ENCODE results near the gene C2CD5.
"Not testable (repeated sequence)": the region's sequence is repeated elsewhere in the genome, so short reads cannot be mapped to it uniquely, and the experiment has no call there.

The C2CD5 gene

GRCh38 chr12:22535038-22535437 lies 9.3 kb downstream of the C2CD5 start:
- no peak for DNase-seq (ENCODE audit: low spot score)

- no peak for DNase-seq (ENCODE audit: low spot score)
Observed at GRCh38 chr12:22533155-22533554, 11.2 kb downstream of the C2CD5 start.

DNA sequence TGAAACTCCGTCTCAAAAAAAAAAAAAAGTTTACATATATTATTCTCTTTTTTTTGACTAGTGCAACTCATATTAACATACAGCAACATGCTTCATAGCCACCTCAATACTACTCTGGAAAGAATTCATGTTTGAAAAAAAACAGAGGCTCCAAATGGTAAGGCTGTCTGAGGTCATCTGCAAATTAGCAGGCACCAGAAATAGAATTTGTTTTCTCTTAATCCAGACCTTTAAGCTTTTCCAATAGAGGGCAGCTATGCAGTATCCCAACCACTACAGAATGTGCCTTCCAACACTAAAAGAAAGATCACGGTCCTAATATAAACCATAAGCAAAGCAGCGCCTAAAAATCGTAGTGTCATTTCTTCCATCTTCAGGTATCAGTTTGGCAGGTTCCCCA lies 12.0 kb downstream of the C2CD5 start:
- no peak for DNase-seq (ENCODE audit: low spot score)

DNA sequence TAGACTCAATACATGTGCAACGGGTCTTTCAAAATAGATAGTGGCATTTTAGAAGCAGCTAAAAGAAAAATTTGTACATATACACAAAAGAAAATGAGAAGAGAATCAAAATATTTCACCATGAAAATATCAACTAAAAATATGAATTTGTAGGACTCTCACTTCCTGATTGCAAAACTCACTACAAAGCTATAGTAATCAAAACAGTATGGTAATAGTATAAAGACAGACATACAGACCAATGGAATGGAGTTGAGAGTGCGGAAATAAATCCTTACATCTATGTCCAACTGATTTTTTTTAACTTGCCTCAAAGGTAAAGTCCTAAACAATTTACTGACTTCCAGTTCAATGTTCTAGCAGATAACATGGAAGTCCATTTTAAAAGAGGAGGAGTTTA lies 13.1 kb downstream of the C2CD5 start:
- no peak for DNase-seq (ENCODE audit: low spot score)

DNA sequence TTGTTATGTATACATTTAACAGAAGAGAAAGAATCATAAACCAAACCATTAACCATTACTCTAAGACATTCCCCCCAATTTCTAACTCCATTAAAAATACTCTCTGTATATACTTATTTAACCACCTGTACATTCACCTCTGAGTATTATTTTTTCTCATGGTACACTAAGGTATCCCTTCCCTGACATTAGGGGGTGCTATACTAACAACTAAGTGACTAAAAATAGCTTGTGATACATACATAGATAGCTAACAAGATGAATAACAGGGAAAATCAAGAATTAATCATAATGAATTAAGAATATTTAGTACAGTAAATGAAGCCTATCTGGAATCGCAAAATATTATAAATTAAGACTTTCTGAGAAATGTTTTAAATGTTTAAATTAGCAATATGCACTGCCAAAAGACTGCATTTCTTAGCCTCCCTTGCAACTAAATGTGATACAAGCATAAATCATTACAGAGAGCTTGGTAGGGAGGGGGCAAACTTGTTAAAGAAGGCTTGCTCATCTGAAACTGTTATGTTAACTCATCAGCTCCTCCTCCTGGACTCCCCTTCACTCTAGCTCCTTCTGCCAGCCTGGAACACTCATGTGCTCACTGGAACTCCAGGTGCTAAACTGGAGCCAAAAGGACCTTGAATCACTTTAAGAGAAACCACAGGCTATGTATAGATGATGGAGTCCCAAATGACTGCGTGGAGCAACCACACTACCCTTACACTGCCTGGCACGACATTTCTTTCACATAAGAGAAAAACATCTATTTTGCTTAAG lies 14.9 kb downstream of the C2CD5 start:
- DNase-seq (ENCODE audit: low spot score) = peak; percentile 8

DNA sequence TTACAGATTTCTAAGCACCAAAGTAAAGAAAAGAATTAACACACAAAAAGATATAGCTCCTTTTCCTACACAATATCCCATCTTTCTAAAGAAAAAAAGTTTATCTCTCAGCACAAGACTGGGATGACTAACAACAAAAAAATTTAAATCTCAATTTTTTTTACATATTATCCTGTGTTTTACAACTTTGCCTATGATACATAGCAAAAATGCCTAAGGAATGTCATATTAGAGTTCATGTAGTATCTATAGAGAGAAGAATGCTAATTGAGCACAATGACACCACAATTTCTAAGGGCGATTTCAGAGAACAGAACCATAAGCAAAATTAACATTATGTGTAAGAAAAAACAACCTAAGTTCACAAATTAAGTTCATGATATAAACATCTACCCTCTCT lies 16.3 kb downstream of the C2CD5 start:
- DNase-seq (ENCODE audit: low spot score) = no peak

GRCh38 chr12:22526836-22527235 lies 17.5 kb downstream of the C2CD5 start:
- no peak for DNase-seq (ENCODE audit: low spot score)

- DNase-seq (ENCODE audit: low spot score) = no peak
Observed at GRCh38 chr12:22525426-22525825, 18.9 kb downstream of the C2CD5 start.

DNA sequence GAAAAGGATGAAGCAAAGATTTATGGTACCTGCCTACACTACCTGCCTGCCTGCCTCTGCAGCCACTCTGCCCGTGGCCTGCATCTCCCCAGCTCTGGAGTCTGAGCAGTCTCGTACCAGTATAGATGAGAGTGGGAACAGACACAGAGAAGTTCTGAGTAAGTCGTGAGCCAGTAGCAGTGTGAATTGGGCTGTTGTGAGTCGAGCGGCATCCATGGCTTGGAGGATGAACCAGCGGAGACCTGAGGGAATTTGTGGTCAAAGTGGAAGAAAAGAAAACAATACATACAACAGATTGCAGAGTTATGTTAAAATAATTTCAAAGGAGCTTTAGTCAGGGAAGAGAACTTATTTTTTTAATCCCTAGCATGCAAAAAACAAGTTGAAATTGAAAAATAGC lies 25.3 kb downstream of the C2CD5 start:
- no peak for DNase-seq (ENCODE audit: low spot score)

DNA sequence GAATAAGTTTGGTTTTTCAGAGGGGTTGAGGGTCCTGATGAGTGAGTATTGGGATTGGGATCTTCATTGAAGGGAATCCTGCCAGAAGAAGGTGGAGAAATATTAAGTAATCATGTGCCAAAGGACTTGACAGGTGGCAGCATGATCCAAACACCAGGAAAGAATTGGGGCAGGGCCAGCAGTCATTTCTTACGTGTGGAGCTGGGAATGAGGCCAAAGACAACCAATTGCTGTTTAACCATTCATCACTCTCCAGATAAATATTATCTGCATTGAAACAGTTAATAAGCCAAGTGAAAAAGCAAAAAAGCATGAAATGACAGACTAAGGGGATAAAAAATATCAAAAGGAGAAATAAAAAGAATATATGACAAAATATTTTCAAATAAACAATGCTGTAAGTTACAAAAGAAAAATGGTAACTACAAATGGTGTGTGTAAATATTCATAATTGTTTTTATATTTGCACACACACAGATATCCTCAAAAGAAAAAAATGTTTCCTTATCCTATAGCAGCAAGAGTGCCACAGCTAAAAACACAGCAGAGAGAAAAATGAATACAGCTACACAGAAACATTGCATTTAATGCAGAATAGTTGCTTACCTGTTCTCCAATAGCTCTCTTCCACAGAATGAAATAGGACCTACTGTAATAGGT lies 26.2 kb downstream of the C2CD5 start:
- DNase-seq (ENCODE audit: low spot score) = no peak

- no peak for DNase-seq (ENCODE audit: low spot score)
Observed at GRCh38 chr12:22514875-22515274, 29.5 kb downstream of the C2CD5 start.

DNA sequence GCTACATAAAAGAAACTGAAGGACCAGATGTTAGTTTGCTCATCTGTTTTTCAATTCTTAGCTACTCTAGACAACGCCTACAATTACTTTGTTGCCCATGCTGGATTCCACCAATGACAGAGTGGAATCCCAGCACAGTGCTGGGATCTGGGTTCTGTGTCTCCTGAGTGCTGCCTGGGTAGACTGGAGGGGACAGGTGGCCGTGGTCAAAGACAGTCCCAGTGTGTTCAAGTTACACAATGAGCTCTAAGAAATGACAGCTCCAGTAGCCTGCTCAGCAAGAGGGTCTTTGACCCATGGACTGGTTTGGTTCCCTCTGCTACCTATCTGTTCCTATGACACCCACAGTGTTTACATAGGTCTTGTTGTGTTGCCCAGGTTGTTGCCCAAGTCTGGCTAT lies 38.5 kb downstream of the C2CD5 start:
- DNase-seq (ENCODE audit: low spot score) = no peak

GRCh38 chr12:22500100-22500499 lies 44.2 kb downstream of the C2CD5 start:
- DNase-seq (ENCODE audit: low spot score) = no peak

DNA sequence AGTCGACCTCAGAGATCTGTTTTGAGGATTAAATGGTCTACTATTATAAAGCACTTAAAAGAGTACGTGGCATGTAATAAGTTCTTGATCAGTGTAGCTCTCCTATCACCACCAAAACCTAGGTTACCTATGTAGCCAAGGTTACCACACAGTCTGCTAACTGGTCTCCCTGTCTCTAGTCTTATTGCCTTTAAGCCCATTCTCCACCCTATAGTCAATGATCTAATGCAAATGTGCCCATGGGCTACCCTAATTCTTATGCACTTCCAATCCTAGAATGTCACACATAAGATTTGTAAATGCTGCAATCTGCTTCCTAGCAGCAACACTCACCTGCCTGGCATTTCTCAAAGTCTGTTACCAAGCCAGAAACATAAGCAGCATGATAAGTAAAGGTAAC lies 44.9 kb downstream of the C2CD5 start:
- DNase-seq (ENCODE audit: low spot score) = no peak

GRCh38 chr12:22494319-22494718 lies 50.0 kb downstream of the C2CD5 start:
- DNase-seq (ENCODE audit: low spot score) = no peak

GRCh38 chr12:22491034-22491433 lies 53.3 kb downstream of the C2CD5 start:
- no peak for DNase-seq (ENCODE audit: low spot score)

GRCh38 chr12:22488478-22488877 lies 55.9 kb downstream of the C2CD5 start:
- no peak for DNase-seq (ENCODE audit: low spot score)

DNA sequence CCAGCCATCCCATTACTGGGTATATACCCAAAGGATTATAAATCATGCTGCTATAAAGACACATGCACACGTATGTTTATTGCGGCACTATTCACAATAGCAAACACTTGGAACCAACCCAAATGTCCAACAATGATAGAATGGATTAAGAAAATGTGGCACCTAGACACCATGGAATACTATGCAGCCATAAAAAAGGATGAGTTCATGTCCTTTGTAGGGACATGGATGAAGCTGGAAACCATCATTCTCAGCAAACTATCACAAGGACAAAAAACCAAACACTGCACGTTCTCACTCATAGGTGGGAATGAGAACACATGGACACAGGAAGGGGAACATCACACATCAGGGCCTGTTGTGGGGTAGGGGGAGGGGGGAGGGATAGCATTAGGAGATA lies 56.7 kb downstream of the C2CD5 start:
- not testable (repeated sequence) for DNase-seq (ENCODE audit: low spot score)

DNA sequence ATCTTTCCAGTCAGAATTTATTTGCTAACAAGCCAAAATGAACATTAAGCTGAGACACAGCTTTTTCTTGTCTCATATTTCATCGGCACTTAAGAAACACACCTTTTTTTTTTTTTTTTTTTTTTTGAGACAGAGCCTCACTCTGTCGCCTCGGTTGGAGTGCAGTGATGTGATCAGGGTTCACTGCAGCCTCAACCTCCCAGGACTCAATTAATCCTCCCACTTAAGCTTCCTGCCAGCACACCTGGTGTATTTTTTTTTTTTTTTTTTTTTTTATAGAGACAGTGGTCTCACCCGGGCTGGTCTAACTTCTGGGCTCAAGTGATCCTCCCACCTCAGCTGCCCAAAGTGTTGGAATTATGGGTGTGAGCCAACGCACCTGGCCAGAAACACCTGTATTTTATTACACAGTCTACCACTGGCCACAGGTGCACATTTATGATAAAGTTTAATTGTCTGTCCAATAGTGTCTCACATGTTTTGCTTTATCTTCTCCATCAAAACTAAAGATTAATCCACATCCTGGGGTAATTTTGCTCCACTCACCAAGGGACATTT lies 62.7 kb downstream of the C2CD5 start:
- no peak for DNase-seq (ENCODE audit: low spot score)

DNA sequence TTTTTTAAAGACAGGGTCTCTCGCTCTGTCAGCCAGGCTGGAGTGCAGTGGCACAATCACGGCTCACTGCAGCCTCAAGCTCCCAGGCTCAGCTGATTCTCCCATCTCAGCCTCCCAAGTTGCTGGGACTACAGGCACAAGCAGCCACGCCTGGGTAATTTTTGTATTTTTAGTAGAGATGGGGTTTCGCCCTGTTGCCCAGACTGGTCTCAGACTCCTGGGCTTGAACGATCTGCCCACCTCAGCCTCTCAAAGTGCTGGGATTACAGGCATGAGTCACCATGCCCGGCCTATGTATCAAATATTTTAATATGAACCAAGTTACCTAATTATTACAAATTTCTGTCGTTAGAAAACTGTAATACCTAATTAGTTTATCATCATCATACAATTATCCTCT lies 63.5 kb downstream of the C2CD5 start:
- not testable (repeated sequence) for DNase-seq (ENCODE audit: low spot score)

- DNase-seq (ENCODE audit: low spot score) = no peak
Observed at GRCh38 chr12:22480016-22480415, 64.3 kb downstream of the C2CD5 start.

- DNase-seq (ENCODE audit: low spot score) = no peak
Observed at GRCh38 chr12:22477894-22478287, 66.5 kb downstream of the C2CD5 start.

- no peak for DNase-seq (ENCODE audit: low spot score)
Observed at GRCh38 chr12:22477166-22477893, 67.0 kb downstream of the C2CD5 start.
